DOHH2 (cell line): ENCODE results near the gene RBM6.

ENCODE experiments used
- CTCF ChIP-seq: fragments of 200-600 bp; sonication (generic); IDR thresholded peaks from one replicate; pipeline ENCODE4 v1.5.1; 2014; ENCODE audit warnings: antibody characterized with exemption, mild to moderate bottlenecking, low read depth, low read length; ENCODE audit not compliant: poor library complexity, severe bottlenecking
- EZH2phosphoT487 ChIP-seq: fragments of 200-600 bp; sonication (generic); IDR thresholded peaks from 2 replicates; pipeline ENCODE4 v1.6.1; 2017; ENCODE audit warnings: borderline replicate concordance, mild to moderate bottlenecking, antibody characterized with exemption, low read length, moderate library complexity, mixed read lengths

- TF ChIP-seq CTCF (no peak), EZH2phosphoT487 (no peak)
Observed at GRCh38 chr3:50010959-50011358, 71.0 kb downstream of the RBM6 start.
